Measurements from ENCODE around the gene PTPN12. TPM values are rescaled to one million over a fixed set of nuclear protein-coding genes. Genes with fewer than 3 reads are reported as not detected.
"Not testable (repeated sequence)": the region's sequence is repeated elsewhere in the genome, so short reads cannot be mapped to it uniquely, and the experiment has no call there.

The PTPN12 gene
- total and polyA plus RNA-seq, 2 donors (not counting 1 experiment from before 2014, with no cell fraction given) = 42.3 to 47.8 TPM

- Histone ChIP-seq H2AFZ (ENCODE audit: low read length) (no peak overlapping the region), H3K4me2 (ENCODE audit: extremely low read depth, insufficient read depth, low read length) (no peak overlapping the region), H3K4me1 (ENCODE audit: control insufficient read depth, extremely low read depth, insufficient read depth, low read length) (peaks cover 2% of the 10 kb centered on the region), H3K4me3 (replicated peaks in 1 of 4; ENCODE audit: control extremely low read depth in 1 of 4, insufficient read depth in 1 of 4, low read depth in 3 of 4, low read length in 4 of 4) (no peak overlapping the region), H3K27me3 (ENCODE audit: control insufficient read depth, insufficient read depth, low read length) (no peaks in the 10 kb centered on the region), H3K27ac (ENCODE audit: insufficient read depth, low read length) (no peak overlapping the region), H3K9ac (ENCODE audit: insufficient read depth, low read length) (no peak overlapping the region), H4K20me1 (ENCODE audit: control insufficient read depth, extremely low read depth, insufficient read depth, low read length) (no peaks in the 10 kb centered on the region), H3K36me3 (ENCODE audit: control insufficient read depth, insufficient read depth, low read length) (no peaks in the 10 kb centered on the region), H3K79me2 (ENCODE audit: control insufficient read depth, insufficient read depth, low read length) (no peaks in the 10 kb centered on the region), H3K9me3 (ENCODE audit: control insufficient read depth, insufficient read depth, low read depth, low read length) (no peaks in the 10 kb centered on the region)
- DNase-seq (ENCODE audit: low read depth in 2 of 2) = no peak
- no peak for TF ChIP-seq EZH2 (IDR thresholded peaks at IDR 0.05; ENCODE audit: low read length, missing control alignments)
- TF ChIP-seq, protein P1, sequence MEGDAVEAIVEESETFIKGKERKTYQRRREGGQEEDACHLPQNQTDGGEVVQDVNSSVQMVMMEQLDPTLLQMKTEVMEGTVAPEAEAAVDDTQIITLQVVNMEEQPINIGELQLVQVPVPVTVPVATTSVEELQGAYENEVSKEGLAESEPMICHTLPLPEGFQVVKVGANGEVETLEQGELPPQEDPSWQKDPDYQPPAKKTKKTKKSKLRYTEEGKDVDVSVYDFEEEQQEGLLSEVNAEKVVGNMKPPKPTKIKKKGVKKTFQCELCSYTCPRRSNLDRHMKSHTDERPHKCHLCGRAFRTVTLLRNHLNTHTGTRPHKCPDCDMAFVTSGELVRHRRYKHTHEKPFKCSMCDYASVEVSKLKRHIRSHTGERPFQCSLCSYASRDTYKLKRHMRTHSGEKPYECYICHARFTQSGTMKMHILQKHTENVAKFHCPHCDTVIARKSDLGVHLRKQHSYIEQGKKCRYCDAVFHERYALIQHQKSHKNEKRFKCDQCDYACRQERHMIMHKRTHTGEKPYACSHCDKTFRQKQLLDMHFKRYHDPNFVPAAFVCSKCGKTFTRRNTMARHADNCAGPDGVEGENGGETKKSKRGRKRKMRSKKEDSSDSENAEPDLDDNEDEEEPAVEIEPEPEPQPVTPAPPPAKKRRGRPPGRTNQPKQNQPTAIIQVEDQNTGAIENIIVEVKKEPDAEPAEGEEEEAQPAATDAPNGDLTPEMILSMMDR (conservative IDR thresholded peaks at IDR 0.05 in 1 of 2, IDR thresholded peaks at IDR 0.05 in 1 of 2; ENCODE audit: low read depth in 1 of 2, low read length in 2 of 2) = no peak
Observed at GRCh38 chr7:77520261-77520660, 16.8 kb upstream of the PTPN12 start.

DNA sequence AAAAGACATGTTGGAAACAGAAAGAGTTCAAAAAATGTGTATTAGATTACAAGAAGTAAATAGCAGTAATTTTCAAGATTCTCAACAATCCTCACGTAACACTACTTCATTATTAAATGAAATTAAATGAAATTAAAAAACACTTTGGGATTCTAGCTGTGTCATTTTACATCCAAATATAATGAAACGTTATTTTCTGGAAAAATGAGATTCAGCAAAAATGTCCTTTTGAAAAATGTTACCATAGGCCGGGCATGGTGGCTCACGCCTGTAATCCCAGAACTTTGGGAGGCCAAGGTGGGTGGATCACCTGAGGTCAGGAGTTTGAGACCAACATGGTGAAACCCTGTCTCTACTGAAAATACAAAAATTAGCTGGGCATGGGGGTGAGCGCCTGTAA lies 15.6 kb upstream of the PTPN12 start:
- not testable (repeated sequence) for H3K79me2 ChIP-seq (ENCODE audit: control insufficient read depth, insufficient read depth, low read length); H3K9me3 ChIP-seq (ENCODE audit: control insufficient read depth, insufficient read depth, low read depth, low read length); H3K4me2 ChIP-seq (ENCODE audit: extremely low read depth, insufficient read depth, low read length); DNase-seq (ENCODE audit: low read depth in 2 of 2); H2AFZ ChIP-seq (ENCODE audit: low read length); H3K36me3 ChIP-seq (ENCODE audit: control insufficient read depth, insufficient read depth, low read length); H3K27me3 ChIP-seq (ENCODE audit: control insufficient read depth, insufficient read depth, low read length); H3K4me3 ChIP-seq (replicated peaks in 1 of 4; ENCODE audit: control extremely low read depth in 1 of 4, insufficient read depth in 1 of 4, low read depth in 3 of 4, low read length in 4 of 4); H3K27ac ChIP-seq (ENCODE audit: insufficient read depth, low read length); H3K9ac ChIP-seq (ENCODE audit: insufficient read depth, low read length); H3K4me1 ChIP-seq (ENCODE audit: control insufficient read depth, extremely low read depth, insufficient read depth, low read length); H4K20me1 ChIP-seq (ENCODE audit: control insufficient read depth, extremely low read depth, insufficient read depth, low read length)

DNA sequence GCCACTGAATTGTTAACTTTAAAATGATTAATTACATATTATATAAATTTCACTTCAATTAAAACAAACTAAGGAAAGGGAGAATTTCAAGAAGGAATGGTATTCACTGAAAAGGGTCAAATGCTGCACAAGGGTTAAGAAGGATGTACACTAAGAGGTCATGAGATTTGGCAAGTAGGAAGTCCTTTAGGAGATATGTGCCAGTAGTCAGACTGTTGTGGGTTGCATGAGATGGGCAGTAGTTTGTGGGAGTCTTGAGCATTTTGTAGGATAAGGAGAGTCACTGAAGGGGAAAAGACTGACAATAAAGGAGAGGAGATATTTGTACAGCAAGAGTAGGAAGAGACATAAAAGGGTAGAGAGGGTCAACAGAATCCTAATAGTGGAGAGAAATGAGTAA lies 12.4 kb upstream of the PTPN12 start:
- H2AFZ ChIP-seq (ENCODE audit: low read length) = no peak overlapping the region
- no peak overlapping the region for H3K27ac ChIP-seq (ENCODE audit: insufficient read depth, low read length)
- no peaks in the 10 kb centered on the region for H3K79me2 ChIP-seq (ENCODE audit: control insufficient read depth, insufficient read depth, low read length)
- H3K36me3 ChIP-seq (ENCODE audit: control insufficient read depth, insufficient read depth, low read length) = no peaks in the 10 kb centered on the region
- TF ChIP-seq, protein P1 (conservative IDR thresholded peaks at IDR 0.05 in 1 of 2, IDR thresholded peaks at IDR 0.05 in 1 of 2; ENCODE audit: low read depth in 1 of 2, low read length in 2 of 2) = no peak
- no peak for TF ChIP-seq EZH2 (IDR thresholded peaks at IDR 0.05; ENCODE audit: low read length, missing control alignments)
- no peak overlapping the region for H3K4me3 ChIP-seq (replicated peaks in 1 of 4; ENCODE audit: control extremely low read depth in 1 of 4, insufficient read depth in 1 of 4, low read depth in 3 of 4, low read length in 4 of 4)
- no peaks in the 10 kb centered on the region for H4K20me1 ChIP-seq (ENCODE audit: control insufficient read depth, extremely low read depth, insufficient read depth, low read length)
- H3K9ac ChIP-seq (ENCODE audit: insufficient read depth, low read length) = no peak overlapping the region
- H3K9me3 ChIP-seq (ENCODE audit: control insufficient read depth, insufficient read depth, low read depth, low read length) = no peaks in the 10 kb centered on the region
- H3K27me3 ChIP-seq (ENCODE audit: control insufficient read depth, insufficient read depth, low read length) = no peaks in the 10 kb centered on the region
- no peak overlapping the region for H3K4me2 ChIP-seq (ENCODE audit: extremely low read depth, insufficient read depth, low read length)
- DNase-seq (ENCODE audit: low read depth in 2 of 2) = no peak
- peaks cover 2% of the 10 kb centered on the region for H3K4me1 ChIP-seq (ENCODE audit: control insufficient read depth, extremely low read depth, insufficient read depth, low read length)
